ACC112 (cell line): Measurements from ENCODE around the gene MED13L.

Experiments used
- H2AFZ ChIP-seq: fragments of 200-600 bp; sonication (generic); one replicate; pipeline ENCODE4 v1.6.0; 2017; ENCODE audit warnings: antibody characterized with exemption, low read length; ENCODE audit not compliant: unreplicated experiment
- H3K27ac ChIP-seq: fragments of 200-600 bp; sonication (generic); 2 replicates; pipeline ENCODE4 v1.5.1; 2014; ENCODE audit warnings: low read depth, mild to moderate bottlenecking, antibody characterized with exemption, low read length, moderate library complexity
- H3K27me3 ChIP-seq: fragments of 200-600 bp; sonication (generic); 2 replicates; pipeline ENCODE4 v1.6.1; 2014; ENCODE audit warnings: mild to moderate bottlenecking, antibody characterized with exemption, low read length, moderate library complexity, mixed read lengths; ENCODE audit not compliant: insufficient read depth
- H3K36me3 ChIP-seq: fragments of 200-600 bp; sonication (generic); 2 replicates; pipeline ENCODE4 v1.6.1; 2016; ENCODE audit warnings: mild to moderate bottlenecking, antibody characterized with exemption, low read length, moderate library complexity, mixed read lengths; ENCODE audit not compliant: insufficient read depth
- H3K4me1 ChIP-seq: fragments of 200-600 bp; sonication (generic); one replicate; pipeline ENCODE4 v1.6.1; 2016; ENCODE audit warnings: low read length, mixed read lengths; ENCODE audit not compliant: insufficient read depth, unreplicated experiment, control insufficient read depth
- H3K4me3 ChIP-seq: fragments of 200-600 bp; sonication (generic); 2 replicates; pipeline ENCODE4 v1.5.1; 2014; ENCODE audit warnings: mild to moderate bottlenecking, low read depth, low read length
- H3K79me2 ChIP-seq: fragments of 200-600 bp; sonication (generic); one replicate; pipeline ENCODE4 v1.6.0; 2016; ENCODE audit warnings: low read length; ENCODE audit not compliant: control insufficient read depth, unreplicated experiment, insufficient read depth

MED13L gene

GRCh38 chr12:116026346-116026745 is 251.1 kb downstream of the MED13L start:
- Histone ChIP-seq H3K79me2 (peaks cover 55% of the 10 kb centered on the region), H3K27me3 (no peaks in the 10 kb centered on the region), H3K27ac (no peak overlapping the region), H3K36me3 (no peaks in the 10 kb centered on the region; the same call in 1 of the 2 replicates), H3K4me3 (no peak overlapping the region), H3K4me1 (no peaks in the 10 kb centered on the region), H2AFZ (no peak overlapping the region)

DNA sequence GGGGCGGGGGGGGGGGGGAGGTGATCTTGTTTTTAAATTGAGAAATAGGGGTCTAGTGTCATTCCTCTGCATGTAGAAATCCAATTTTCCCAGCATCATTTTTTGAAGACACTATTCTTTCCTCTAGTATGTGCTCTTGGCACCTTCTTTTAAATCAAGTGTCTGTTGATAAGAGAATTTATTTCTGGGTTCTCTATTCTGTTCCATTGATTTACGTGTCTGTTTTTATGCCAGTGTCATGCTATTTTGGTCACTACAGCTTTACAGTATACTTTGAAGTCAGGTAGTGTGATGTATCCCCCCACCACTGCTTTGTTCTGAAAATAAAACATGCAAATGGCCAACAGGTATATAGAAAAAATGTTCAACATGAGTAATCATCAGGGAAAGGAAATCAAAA is 252.7 kb downstream of the MED13L start:
- Histone ChIP-seq H3K27me3 (no peaks in the 10 kb centered on the region), H3K4me3 (no peak overlapping the region), H3K36me3 (no peaks in the 10 kb centered on the region; the same call in 1 of the 2 replicates), H2AFZ (no peak overlapping the region), H3K27ac (no peak overlapping the region), H3K4me1 (no peaks in the 10 kb centered on the region), H3K79me2 (peaks cover 45% of the 10 kb centered on the region)

- Histone ChIP-seq H2AFZ (no peak overlapping the region), H3K79me2 (peaks cover 15% of the 10 kb centered on the region), H3K4me1 (no peaks in the 10 kb centered on the region), H3K4me3 (no peak overlapping the region), H3K27me3 (no peaks in the 10 kb centered on the region), H3K36me3 (peaks cover 15% of the 10 kb centered on the region), H3K27ac (no peak overlapping the region)
Observed at GRCh38 chr12:116019415-116019814, 258.1 kb downstream of the MED13L start.

GRCh38 chr12:116018282-116018681 is 259.2 kb downstream of the MED13L start:
- Histone ChIP-seq H2AFZ (no peak overlapping the region), H3K27ac (no peak overlapping the region), H3K4me1 (no peaks in the 10 kb centered on the region), H3K4me3 (no peak overlapping the region), H3K27me3 (no peaks in the 10 kb centered on the region), H3K79me2 (peaks cover 6% of the 10 kb centered on the region), H3K36me3 (peaks cover 19% of the 10 kb centered on the region)

- Histone ChIP-seq H3K27me3 (no peaks in the 10 kb centered on the region), H3K79me2 (no peaks in the 10 kb centered on the region), H3K36me3 (peaks cover 26% of the 10 kb centered on the region), H3K4me1 (no peaks in the 10 kb centered on the region), H2AFZ (no peak overlapping the region), H3K4me3 (no peak overlapping the region), H3K27ac (no peak overlapping the region)
Observed at GRCh38 chr12:116015525-116015924, 262.0 kb downstream of the MED13L start.

DNA sequence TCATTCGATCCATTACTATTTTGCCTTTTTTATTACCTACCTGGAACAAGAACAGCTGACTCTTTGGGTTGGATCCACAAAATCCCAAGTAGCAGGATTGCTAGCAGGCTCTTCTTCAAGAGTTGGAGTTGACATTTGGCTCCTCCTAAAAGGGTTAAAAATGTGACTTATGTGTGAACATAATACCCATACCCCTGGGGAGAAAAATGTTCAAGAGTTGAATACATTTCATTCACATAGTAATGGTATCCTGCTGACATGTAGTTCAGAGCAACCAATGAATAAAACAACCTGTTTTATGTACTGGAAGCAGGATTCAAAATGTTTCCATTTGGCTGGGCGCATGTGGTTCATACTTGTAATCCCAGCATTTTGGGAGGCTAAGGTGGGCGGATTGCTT is 264.7 kb downstream of the MED13L start:
- Histone ChIP-seq H2AFZ (no peak overlapping the region), H3K36me3 (peaks cover 36% of the 10 kb centered on the region), H3K4me3 (no peak overlapping the region), H3K27ac (no peak overlapping the region), H3K27me3 (no peaks in the 10 kb centered on the region), H3K4me1 (no peaks in the 10 kb centered on the region), H3K79me2 (no peaks in the 10 kb centered on the region)

DNA sequence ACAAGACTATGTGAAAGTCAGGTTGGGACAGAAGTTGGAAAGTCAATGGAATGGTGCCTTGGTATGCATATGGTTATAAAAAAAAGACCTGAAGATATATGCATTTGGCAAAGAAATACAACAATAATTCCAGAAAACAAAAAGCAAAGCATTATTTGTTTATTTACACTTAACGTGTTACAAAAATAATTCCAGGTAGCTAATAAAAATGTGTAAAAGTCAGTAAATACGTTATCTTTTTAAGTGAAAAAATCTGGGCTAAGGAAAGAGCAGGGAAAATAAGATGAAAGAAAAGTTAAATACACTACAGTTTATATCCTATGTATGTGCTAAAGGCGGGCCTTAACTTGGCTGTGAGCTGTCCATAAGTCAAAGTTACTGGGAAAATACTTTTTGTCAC is 266.3 kb downstream of the MED13L start:
- H3K27me3 ChIP-seq: no peaks in the 10 kb centered on the region
- no peak overlapping the region for H2AFZ ChIP-seq
- H3K79me2 ChIP-seq: no peaks in the 10 kb centered on the region
- peaks cover 40% of the 10 kb centered on the region for H3K36me3 ChIP-seq
- no peak overlapping the region for H3K27ac ChIP-seq
- no peaks in the 10 kb centered on the region for H3K4me1 ChIP-seq
- H3K4me3 ChIP-seq: no peak overlapping the region

DNA sequence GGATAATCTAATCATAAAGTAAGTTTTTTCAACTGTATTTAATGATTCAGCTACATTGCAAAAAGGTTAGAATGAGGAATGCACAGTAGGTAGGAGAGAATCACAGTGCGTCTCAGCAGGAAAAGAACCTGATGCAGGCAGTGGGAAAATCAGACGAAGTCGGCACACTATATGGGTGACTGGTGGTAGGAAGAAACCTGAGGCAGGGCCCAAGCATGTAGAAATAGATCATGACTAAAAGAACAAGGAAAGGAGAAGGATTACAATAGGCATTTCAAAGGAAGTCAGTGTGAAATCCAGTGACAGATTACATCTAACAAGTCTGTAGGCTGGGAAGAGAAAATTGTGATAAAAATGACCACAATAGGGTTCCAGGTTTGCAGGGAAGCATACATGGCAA is 267.0 kb downstream of the MED13L start:
- Histone ChIP-seq H3K36me3 (peaks cover 43% of the 10 kb centered on the region), H3K79me2 (no peaks in the 10 kb centered on the region)

DNA sequence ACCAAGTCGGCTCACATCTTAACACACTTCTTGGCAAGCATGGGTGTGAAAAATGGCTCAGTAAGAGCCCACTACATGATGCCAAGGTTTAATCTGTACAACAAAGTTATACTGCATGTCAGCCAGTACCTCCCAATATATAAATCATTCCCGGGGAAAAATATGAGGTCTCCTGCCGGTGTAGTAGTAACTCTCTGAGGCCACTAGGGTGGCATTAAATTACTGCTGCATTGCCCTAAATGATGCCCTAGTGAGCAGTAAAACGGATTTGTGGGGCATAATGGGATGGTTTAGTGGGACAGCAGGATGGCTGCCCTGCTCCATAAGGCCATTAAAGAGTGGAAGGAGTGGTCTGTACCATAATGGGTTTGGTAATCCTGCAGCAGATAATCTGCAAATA is 267.7 kb downstream of the MED13L start:
- Histone ChIP-seq H3K4me1 (no peaks in the 10 kb centered on the region), H3K79me2 (no peaks in the 10 kb centered on the region), H3K36me3 (peaks cover 41% of the 10 kb centered on the region), H2AFZ (no peak overlapping the region), H3K27ac (no peak overlapping the region), H3K27me3 (no peaks in the 10 kb centered on the region), H3K4me3 (no peak overlapping the region)

More for the DNA sequence above, 267.0 kb downstream of the MED13L start:
- Histone ChIP-seq H3K4me3 (no peak overlapping the region), H3K27me3 (no peaks in the 10 kb centered on the region), H3K27ac (no peak overlapping the region), H2AFZ (no peak overlapping the region), H3K4me1 (no peaks in the 10 kb centered on the region)

- Histone ChIP-seq H3K4me3 (no peak overlapping the region), H2AFZ (no peak overlapping the region), H3K36me3 (peaks cover 30% of the 10 kb centered on the region), H3K4me1 (peaks cover 8% of the 10 kb centered on the region), H3K79me2 (no peaks in the 10 kb centered on the region), H3K27ac (no peak overlapping the region), H3K27me3 (no peaks in the 10 kb centered on the region)
Observed at GRCh38 chr12:116006141-116006540, 271.4 kb downstream of the MED13L start.

DNA sequence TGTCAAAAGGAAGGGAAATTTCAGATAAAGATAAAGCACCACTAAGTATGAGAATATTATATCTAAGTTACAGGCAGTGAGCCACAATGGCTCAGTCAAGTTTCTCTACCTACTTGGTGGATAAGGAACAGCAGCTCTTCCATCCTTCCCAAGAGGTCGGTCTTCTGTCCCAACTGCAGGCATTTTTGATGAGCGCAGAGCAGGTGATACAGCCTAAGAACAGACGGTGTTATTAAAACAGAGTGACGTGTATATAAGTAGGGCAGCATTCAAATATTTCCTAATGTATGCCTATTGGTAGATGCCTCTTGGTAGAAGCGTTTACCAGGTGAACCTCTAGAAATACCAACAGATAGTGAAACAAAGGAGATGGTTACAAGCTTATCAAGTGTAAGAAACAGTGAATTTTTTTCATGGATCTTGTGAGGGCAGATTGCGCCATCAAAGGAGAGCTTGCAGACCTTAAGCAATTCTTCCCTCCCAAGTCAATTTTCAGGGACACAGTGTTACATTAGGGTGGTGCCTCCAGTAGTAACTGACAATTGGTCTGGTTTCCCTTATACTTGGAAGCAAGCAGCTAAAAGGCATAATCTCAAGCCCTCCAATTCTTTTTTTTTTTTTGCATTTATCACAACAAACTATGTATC is 274.5 kb downstream of the MED13L start:
- Histone ChIP-seq H3K27me3 (no peaks in the 10 kb centered on the region), H3K27ac (no peak overlapping the region), H3K4me1 (peaks cover 19% of the 10 kb centered on the region), H2AFZ (no peak overlapping the region), H3K4me3 (no peak overlapping the region), H3K79me2 (no peaks in the 10 kb centered on the region), H3K36me3 (peaks cover 15% of the 10 kb centered on the region; the same call in 1 of the 2 replicates)
